ENCODE measurements around the gene CDCA4.

CDCA4 gene

GRCh38 chr14:105020815-105021655 is at the start of gene CDCA4:
Gene CDCA4, minus strand, starts transcription at chr14:105021083. Its CDS starts 9,154 bp downstream, at chr14:105011929.
- peak; percentile 99 for DNase-seq

- DNase-seq = no peak
Observed at GRCh38 chr14:105069871-105070759, 49.2 kb upstream of the CDCA4 start.

- no peak for DNase-seq
Observed at GRCh38 chr14:105069522-105069870, 48.6 kb upstream of the CDCA4 start.

- no peak for DNase-seq
Observed at GRCh38 chr14:105068818-105069217, 47.9 kb upstream of the CDCA4 start.

- DNase-seq = no peak
Observed at GRCh38 chr14:105067969-105068301, 47.1 kb upstream of the CDCA4 start.

GRCh38 chr14:105067140-105067968 is 46.5 kb upstream of the CDCA4 start:
- peak; percentile 65 for DNase-seq

GRCh38 chr14:105066240-105067071 is 45.6 kb upstream of the CDCA4 start:
- no peak for DNase-seq

GRCh38 chr14:105065280-105066228 is 44.7 kb upstream of the CDCA4 start, which contains the start of gene GPR132:
Gene GPR132, minus strand, starts transcription at chr14:105065430. Its CDS starts 10,010 bp downstream, at chr14:105055420.
- DNase-seq = peak; percentile 86

- peak; percentile 52 for DNase-seq
Observed at GRCh38 chr14:105064721-105065143, 43.8 kb upstream of the CDCA4 start.

GRCh38 chr14:105064001-105064400 is 43.1 kb upstream of the CDCA4 start:
- peak; percentile 25 for DNase-seq

GRCh38 chr14:105063506-105063905 is 42.6 kb upstream of the CDCA4 start:
- DNase-seq = peak; percentile 27

GRCh38 chr14:105063056-105063455 is 42.2 kb upstream of the CDCA4 start:
- peak; percentile 25 for DNase-seq

- DNase-seq = no peak
Observed at GRCh38 chr14:105062048-105062433, 41.2 kb upstream of the CDCA4 start.

GRCh38 chr14:105061428-105062047 is 40.7 kb upstream of the CDCA4 start:
- peak; percentile 62 for DNase-seq

GRCh38 chr14:105060751-105061427 is 40.0 kb upstream of the CDCA4 start:
- DNase-seq = peak; percentile 64

GRCh38 chr14:105059925-105060565 is 39.2 kb upstream of the CDCA4 start:
- peak; percentile 57 for DNase-seq

GRCh38 chr14:105059035-105059924 is 38.4 kb upstream of the CDCA4 start:
- peak; percentile 74 for DNase-seq

GRCh38 chr14:105058521-105059034 is 37.7 kb upstream of the CDCA4 start:
- peak; percentile 20 for DNase-seq
